GM19023 (cell line): ENCODE data around the gene TMEM63B.
"Not testable (repeated sequence)": the region's sequence is repeated elsewhere in the genome, so short reads cannot be mapped to it uniquely, and the experiment has no call there.

Experiments
- ATAC-seq: cut with Tn5 transposase; IDR thresholded peaks from one replicate; pipeline ENCODE4 v1.9.1; 2021; ENCODE audit warnings: mild to moderate bottlenecking, moderate library complexity; ENCODE audit not compliant: unreplicated experiment

The TMEM63B gene

DNA sequence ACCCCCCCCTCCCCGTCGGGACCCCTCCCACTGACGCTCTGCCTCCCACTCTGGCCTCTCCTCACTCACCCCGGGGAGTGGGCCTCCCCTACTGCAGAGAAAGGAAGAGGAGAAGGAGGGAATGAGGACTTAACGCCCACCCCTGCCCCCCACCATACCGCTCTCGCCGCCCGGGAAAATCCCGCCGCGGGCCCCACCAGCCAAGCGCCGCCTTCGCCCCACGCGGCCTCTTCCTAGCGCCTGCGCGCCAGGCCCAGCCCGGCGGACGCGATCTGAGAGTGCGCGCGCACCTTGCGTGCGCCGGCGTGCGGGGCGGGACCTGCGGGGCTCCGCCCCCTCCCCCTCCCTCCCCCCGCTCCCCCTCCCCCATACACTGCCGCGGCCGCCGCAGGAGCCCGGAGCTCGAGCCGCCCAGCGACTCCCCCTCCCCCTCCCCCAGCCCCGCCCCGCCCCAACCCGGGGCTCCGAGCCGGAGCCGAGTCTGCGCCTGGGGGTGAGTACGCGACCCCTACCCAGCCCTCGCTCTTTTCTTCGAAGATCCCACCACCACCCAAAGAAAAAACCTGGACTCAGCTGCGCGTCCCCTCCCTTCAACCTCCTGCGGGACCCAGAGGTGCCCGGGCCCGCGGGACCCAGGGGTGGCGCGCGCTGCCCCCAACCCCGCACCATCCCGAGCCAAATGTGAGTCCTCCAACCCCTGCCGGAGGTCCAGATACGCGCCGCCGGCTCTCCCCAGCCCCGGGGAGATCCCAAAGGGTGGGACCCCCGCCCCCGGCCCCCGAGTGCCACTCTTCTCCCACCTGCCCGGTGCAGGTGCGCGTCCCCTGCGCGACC lies at the start of gene TMEM63B, which contains the start of gene MRPL14:
Gene TMEM63B (plus strand): TSS at position 369 of the 834 bp plus-strand sequence. CDS start 7,031 bp downstream, outside the sequence.
Gene MRPL14 (minus strand): TSS at position 267 of the 834 bp plus-strand sequence. CDS start 10,841 bp downstream, outside the sequence.
- ATAC-seq, result peak; percentile 77

DNA sequence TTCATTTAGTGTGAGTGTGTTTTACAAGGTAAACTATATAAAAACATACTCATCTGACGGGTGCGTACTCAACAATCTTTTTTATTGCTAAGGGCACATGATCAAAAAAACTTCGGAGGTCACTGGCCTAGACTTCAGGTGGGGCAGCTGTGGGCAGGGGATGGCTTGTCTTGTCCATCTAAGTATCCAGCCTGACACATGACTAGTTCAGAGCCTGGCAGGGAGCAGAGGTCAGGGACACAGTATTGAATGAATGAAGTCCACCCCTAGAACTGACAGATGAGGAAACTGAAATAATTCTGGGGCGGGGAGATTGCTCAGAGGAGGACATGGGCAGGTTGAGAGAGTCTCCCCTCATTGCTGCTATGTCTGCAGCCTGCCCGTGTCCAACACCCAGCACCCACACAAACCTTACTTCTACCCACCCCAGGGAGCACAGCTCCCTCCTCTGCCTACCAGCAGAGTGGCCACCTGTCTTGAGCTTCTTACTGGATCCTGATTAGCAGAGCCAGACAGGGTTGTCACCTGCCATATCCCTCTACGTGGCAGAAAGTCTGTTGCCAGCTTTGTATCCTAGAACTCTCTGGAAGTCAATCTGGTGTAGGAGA lies 49.0 kb upstream of the TMEM63B start:
- no peak for ATAC-seq

DNA sequence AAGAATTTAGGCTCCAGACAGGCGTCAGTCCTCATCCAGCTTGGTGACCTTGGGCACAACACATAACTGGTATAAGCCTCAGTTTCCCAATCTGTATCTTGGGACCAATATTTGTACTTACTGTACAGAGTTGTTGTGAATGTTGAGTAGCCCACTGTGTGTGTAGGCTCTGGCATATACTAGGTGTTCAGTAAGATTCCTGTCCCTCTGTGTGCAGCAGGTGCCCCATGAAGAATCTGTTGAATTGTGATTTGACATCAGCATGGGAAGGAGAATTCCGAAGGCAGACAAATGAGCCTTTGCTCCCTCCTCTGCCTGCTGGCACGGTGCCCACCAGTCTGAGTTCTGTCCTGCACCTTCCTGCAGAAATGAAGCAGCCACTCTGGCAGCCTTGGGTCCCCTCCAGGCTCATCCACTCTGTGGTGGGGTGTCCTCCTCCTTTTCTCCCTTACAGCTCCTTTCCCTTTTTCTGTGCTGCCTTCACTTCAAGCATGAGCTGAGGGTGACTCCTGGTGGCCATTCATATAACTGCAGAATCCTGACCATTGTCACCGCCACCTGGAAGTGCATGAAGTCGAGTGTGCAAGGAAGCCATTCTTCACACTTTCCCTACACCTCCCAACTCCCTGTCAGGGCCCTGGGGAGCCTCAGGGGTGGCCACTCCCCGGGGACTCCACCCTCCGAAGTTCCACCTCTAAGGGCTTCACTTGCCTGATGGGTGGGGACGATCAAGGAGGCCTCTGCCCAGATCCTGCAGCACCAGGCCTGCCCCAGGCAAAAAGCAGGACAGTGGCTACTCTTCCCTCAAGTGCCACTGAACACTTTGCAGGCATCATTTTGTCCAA lies 48.3 kb upstream of the TMEM63B start:
- no peak for ATAC-seq

DNA sequence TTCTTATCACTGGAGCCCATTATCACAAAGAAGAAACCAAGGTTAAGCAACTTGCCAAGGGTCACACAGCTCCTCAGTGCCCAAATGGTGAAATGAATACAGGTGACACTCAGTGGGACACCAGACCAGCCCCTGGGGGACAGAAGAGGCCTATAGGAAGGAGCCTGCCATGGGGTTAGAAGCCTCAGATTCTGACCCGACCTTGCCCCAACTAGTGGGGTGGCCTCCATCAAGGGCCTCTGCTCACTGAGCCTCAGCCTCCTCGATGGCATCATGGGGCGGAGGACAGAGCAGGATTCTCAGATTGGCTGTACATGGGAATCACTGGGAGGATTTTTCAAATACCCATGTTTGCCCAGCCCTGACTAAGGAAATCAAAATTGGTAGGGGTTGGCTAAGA lies 47.7 kb upstream of the TMEM63B start:
- ATAC-seq, result no peak

DNA sequence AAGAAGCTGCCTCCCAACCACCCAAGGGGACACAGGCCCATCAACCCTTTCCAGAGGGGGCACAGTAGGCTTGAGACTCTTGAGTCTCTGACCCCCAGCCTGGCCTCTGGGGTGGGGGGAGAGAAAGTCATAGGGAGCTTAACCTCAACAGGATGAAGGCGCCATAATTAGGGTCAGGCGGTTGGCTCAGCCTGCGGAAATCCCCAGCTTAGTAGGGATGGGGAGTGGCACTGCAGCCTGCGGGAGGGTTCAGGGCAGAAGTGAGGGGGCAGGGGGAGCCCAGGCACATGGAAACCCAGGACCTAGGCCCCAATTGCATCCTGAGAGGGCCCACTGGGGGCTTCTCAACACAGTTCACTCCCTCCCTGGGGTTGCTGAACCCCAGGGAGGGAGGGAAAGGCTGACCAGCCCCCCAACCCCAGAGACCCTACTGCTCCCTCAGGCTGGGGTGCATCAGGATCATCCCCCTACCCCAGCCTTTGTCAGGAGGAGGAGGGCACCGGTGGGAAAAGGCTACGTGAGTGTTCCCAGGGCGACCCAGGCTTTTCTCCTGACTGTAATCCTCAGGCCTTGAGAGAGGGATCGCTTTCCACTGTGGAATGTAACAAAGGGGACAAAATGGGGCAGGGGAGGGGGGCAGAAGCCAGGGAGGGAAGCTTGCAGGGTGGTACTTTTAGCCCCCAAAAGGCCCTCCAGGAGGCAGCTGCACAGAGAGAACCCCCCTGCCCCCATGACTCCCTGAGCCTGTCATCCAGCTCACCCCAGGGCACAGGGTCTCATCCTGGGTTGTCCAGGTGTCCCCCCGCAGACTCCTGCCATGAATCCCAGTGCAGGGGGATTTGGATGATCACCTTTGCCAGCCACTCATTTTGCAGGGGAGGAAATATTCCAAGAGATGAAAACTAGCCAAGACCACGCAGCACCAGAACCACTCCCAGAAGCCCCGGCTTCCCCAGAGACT lies 46.5 kb upstream of the TMEM63B start:
- no peak for ATAC-seq

DNA sequence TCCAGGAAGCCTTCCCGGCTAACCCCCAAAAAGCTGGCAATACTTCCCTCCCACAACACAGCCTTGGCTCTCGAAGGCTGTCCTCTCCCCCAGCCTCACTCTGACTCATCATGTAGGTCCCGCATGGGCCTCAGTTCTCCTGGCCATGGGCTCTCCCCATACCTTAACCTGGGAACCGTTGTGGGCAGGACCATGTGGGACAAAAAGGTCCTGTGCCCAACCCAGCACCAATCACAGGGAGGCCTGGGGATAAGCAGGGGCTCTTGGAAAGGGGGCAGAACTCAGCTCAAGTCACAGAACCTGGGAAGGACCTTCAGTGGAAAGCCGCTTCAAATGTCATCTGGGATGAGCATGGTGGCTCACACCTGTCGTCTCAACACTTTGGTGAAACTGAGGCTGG lies 45.6 kb upstream of the TMEM63B start:
- ATAC-seq, result no peak

DNA sequence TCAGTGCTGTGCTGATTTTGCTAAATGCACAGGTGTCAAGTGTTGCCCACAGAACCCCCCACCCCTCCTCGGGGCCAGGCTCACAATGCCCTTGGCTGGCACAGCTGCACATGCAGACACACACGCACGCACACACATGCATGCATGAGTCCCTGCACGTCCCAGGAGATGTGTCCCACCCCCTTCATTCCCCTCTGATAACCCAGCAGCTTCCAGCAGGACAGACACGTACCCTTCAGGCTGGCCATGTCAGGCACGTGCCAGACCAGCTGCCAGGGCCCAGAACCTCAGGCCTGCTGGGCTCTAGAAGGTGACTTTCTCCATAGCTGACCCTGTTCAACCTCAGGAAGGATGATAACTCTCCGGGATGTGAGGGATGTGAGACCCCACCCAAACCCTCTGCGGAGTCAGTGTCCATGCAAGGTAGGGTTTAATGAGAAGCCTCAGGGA lies 44.5 kb upstream of the TMEM63B start:
- no peak for ATAC-seq

DNA sequence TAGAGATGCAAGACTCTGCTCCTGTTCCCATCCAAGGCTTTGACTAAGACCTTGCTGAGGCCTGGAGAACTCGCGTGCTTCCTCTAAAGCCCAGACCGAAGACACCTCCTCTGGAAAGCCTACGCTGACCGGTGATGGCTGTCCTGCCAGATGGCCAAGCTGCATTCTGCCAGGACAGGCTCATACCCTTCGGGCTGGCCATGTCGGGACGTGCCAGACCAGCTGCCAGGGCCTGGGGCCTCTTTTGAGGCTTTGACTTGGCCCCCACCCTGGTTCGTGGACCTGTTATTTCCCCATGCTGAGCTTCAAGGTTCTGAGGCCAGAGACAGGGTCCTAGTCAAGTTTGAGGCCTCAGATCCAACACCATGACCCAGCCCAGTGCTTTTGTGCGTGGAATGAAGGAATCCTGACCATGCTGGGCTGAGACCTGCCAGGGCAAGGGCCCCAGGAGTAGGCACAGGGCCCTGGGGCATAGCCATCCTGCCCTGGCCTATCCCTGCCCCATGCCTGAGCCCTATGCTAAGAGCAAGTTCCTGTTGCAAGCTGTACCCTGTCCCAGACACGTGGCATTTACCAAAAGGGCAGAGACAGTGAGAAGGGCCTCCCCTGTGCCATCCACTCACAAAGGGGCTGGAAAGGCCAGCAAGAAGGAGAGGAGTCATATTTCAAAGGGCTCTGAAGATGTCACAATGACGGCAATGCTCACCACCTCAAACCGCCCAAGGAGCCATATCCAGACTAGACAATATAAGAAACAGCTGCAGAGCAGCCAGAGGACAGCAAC lies 42.9 kb upstream of the TMEM63B start:
- no peak for ATAC-seq

DNA sequence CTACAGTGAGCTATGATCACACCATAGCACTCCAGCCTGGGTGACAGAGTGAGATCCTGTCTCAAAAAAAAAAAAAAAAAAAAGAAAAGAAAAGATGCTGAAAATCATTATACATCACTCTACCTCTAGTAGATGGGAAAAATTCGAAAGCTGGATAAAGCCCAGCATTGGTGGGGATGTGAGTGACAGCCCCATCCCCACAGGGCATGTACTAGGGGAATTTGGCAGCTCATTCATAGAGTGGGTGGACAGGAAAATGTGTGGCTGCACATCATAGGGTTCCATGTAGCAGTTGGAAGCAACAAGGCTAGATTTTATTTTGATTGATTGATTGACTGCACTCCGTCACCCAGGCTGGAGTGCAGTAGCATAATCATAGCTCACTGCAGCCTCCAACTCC lies 42.1 kb upstream of the TMEM63B start:
- ATAC-seq, result no peak

DNA sequence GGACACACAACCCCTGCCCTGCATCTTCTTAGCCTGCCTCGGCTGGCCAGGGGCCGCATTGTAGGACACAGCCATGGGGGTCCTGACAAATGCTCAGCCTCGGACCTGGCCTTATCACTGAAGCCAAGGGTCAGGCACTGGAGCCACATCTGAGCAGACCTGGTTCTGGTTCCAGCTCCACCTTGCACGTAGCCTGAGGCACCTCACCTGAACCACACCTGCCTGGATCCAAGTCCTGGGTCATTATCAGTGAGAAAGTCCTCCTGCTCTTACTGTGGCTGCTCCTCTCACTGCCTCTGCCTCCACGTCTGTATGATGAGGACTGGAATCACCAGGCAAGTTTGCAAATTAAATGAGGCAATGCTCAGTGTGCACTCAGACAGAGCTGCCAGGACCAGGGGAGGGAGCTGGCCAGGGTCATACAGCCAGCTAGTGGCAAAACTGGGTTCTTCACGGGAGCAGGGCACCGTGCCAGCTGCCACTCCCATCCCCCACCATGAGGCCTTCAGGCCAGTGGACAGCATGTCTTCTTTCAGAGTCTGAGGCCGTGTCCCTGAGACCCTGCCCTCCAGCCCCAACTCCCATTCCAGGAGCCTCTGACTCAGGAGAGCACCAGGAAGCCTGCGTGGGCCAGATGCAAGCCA lies 40.3 kb upstream of the TMEM63B start:
- no peak for ATAC-seq

DNA sequence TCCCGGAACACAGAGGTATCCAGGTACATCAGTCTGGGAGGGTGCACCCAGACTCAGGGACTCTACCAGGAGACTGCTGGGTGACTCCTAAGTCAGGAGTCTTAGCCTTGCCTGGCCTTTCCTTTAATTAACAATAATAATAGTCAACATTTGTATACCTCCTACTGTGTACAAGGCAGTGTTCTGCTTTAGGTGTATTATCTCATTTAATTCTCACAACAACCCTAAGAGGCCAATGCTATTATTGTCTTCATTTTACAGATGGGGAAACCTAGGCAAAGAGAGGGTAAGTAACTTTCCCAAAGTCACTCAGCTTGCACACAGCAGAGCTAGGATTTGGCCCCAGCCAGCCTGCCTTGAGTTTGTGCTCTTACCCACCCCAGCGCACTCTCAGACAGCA lies 39.7 kb upstream of the TMEM63B start:
- no peak for ATAC-seq

DNA sequence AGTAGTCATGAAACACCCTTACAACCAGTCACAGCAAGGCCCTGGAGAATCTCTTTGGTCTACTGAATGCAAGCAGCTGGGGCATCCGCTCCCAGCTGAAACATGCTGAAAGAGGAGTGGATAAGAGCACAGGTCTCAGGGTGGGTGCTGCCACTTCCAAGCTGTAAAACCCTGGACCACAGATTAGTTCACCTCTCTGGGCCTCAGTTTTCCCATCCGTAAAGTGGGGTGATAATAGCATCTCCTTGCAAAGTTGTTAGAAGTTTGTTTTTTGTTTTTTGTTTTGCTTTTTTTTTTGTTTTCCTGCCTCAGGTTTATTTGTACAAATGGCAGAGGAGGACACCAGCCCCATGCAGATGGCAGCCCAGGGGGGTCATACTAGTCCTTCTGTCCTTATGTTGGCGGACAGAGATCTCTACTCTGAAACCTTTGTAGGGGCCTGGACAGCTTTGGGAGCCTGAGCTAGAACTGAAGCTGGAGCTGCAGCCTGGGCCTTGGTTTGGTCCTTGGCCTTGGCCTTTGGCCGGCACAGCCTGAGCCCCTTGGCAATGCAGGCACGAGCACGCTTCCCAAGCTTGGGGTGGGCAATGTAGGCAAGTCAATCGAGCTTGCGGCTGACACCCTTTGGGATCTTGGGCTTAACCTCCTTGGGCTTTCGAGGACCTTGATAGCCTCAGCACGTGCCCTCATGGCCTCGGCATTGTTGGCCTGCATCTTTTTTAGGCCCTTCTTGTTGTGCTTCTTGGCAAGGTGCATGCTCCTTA lies 38.3 kb upstream of the TMEM63B start:
- no peak for ATAC-seq

DNA sequence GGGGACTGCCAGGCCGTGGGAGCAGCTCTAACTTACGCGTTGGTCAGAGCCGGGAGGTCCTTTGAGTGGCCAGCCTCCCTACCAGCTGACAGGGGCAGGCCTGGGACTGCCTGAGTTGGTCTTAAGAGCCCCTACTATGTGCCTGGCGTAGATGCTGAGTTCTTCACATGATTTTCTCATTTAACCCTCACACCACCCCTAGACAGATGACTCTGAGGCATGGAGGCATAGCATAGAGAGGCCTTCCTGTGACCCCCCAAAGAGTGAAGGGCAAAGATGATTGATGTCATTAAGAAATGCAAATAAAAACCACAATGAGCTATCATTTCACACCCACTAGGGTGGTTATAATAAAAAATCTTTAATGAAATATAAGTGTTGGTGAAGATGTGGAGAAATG lies 36.9 kb upstream of the TMEM63B start:
- ATAC-seq, result no peak

DNA sequence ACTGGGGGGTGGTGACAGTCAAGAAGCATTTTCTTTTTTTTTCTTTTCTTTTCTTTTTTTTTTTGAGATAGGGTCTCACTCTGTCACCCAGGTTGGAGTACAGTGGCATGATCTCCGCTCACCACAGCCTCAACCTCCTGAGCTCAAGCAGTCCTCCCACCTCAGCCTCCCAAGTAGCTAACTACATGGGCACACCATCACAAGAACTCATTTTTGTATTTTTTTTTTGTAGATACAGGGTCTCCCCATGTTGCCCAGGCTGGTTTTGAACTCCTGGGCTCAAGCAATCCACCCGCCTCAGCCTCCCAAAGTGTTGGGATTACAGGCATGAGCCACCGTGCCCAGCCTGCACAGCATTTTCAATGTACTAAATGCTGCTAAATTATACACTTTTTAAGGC lies 36.0 kb upstream of the TMEM63B start:
- not testable (repeated sequence) for ATAC-seq

DNA sequence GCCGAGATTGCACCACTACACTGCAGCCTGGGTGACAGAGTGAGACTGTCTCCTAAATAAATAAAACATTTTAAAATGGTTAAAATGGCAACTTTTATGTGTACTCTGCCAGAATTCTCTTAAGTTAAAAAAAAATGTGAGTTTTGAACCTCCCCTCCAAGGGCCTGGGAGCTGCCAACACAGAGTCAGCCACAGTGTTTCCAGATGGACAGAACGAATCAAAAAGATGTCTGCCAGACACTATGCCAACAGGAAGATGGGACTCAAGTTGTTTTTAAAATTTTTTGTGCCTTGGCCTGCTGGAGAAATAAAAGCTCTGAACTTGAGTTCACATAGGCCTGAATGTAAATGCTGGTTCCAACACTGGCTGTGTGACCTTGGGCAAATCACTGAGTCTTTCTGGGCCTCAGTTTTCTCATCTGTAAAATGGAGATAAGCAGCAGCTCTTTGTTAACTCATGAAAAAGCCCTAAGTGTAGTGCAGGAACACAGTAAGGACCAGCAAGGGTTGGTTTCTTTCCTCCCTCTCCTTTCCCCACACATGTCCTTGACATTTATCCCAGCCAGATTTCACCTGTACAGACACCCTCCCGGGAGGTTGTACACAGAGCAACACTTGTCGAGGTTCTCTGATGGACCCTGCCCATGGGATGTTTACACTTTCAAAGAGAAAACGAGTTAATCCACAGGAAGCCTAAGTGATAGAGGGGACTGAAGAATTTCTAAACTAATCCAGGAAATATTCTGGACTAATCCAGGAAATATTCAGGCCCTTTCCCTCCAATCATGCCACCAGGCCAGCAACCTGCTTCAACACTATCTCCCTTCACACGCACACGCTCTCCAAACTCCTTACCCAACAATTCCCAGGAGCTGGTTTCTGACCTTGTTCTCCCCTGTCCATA lies 35.1 kb upstream of the TMEM63B start:
- ATAC-seq, result no peak

DNA sequence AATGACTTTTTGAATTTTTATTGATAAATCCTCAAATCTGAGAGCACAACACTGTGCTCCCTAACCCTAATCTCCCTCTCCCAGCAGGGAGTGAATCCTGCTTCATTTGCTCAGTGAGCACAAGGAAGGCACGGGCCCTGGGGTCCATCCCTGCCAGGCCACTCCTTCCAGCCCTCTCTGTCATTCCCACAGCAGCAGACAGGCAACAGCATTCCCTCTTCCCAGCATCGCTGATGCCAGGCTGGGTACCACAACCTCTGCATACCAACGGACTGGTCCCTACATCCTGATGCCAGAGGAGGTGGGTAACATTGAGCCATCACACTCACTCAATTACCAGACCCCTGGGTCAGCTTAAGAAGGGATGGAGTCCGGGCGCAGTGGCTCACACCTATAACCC lies 34.3 kb upstream of the TMEM63B start:
- ATAC-seq, result no peak

DNA sequence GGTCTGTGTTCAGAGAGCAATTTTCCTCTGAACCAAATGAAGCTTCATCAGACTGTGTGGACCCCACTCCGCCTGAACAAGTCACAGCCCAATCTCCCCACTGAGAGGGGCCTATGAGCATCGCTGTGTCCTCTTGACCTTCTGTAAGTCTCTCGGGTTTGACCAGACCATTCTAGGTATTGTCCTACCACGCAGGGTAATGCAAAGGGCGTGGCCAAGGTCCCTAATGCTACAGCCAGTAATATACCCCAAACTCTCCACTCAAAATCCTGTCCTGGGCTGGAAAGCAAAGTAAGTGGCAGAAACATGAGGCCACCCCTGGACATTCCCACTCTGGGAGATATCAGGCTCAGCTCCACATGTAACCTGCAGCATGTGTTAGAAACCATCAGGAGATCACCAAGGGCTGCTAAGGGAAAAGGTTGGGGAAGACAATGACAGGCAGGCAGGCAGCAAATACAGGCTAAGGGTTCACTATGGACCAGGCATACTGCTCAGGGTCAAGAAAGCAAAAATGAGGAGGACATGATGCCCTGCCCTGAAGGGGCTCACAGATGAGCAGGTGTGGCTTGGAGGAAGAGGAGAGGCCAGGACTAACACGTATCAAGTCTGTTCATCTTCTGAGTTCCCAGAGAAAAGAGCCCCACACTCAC lies 33.5 kb upstream of the TMEM63B start:
- no peak for ATAC-seq
